Effector CD4-positive, alpha-beta T cell (primary cell): ENCODE measurements around the gene FRRS1.

Source experiments
- DNase-seq: peaks from one replicate; pipeline ENCODE4 v3.0.0-alpha.2; 2020

The FRRS1 gene

DNA sequence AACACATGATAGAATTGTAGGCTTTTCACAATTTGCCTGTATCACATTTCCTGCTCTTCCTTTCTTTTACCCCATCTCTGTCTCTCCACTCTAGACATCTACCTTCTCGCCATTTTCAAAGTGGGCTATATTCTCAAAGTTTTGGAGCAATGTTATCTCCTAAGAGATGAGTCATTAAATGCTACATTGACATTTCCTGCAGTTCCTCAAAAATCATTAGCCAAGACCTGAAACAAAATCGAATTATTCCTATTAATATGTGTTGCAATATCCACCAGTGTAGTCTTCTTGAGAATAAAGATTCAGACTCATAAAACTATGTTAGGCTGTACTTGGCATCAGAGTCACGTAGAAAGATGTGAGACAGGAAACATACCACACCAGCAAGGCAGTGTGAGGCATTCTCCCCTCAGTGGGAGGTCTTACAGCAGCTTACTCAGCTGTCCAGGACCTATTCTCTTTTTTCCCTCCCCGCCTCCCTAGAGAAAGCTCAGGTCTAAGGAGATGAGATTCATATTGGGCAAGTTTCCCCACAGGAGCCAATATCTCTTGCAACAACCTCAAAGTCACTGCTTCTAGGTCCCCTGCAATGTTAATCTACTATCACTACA, 38.8 kb downstream of the FRRS1 start:
- no peak for DNase-seq

DNA sequence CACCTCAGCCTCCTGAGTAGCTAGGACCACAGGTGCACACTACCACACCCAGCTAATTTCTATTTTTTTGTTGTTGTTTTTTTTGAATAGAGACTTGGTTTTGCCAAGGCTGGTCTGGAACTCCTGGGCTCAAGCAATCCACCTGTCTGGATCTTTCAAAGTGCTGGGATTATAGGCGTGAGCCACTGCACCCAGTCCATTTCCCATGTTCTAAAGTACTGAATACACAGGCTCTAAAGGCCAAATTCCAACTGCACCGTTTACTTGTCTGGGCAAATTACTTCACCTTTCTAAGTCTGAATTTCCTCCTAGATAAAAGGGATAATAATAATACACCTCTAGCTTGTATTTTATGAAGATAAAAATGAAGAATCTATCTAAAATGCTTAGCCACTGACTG, 39.6 kb downstream of the FRRS1 start:
- DNase-seq, result no peak

DNA sequence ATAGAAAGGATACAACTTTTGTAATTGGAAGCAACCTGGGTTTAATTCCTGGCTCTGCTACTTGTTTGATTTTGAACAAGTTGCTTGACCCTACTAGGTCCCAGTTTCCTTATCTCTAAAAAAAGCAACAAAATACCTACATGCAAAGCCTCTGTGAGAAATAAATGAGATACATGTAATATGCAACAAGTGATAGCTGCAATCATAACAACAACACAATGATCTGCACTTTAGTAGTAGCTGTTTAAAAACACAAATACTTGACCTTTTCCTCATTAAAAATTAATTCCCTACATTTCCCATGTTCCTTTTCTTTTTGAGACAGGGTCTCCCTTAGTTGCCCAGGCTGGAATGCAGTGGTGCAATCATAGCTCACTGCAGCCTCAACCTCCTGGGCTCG, 40.0 kb downstream of the FRRS1 start:
- no peak for DNase-seq

DNA sequence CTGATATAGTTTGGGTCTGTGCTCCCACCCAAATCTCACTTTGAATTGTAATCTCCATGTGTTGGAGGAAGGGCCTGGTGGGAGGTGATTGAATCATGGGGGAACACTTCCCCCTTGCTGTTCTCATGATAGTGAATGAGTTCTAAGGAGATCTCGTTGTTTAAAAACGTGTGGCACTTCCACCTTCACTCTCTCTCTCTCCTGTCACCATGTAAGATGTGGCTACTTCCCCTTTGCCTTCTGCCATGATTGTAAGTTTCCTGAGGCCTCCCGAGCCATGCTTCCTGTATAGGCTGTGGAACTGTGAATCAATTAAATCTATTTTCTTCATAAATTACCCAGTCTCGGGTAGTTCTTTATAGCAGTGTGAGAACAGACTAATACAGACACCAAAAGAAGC, 40.4 kb downstream of the FRRS1 start:
- DNase-seq, result no peak

DNA sequence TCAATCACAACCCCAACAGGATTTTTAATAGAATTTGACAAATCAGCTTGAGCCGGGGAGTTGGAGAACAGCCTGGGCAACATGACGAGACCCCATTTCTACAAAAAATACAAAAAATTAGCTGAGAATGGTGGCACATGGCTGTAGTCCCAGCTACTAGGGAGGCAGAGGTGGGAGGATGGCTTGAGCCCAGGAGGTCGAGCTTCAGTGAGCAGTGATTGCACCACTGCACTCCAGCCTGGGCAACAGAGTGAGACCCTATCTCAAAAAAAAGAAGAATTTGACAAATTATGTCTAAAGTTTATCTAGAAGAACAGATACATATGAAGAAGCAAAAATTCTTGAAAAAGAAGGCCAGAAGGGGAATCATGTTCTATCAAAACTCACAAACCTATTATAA, 43.2 kb downstream of the FRRS1 start:
- no peak for DNase-seq

DNA sequence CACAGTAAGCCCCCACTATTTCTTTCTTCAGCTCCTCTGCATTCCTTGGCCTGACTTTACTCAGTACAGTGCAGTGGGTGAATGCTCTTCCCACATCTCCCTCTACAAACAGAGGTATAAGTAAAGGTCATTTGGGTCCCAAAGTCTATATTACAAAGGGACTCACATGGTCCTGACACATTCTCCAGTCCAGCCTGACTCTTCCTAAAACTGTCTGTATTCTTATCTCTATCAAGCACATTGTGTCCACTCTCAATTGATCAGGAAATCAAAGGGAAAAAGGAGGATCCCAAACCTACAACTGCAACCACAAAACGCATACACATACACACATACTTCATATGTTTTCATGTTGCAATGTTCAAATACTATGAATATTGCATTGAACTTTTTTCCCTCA, 49.4 kb downstream of the FRRS1 start:
- no peak for DNase-seq

DNA sequence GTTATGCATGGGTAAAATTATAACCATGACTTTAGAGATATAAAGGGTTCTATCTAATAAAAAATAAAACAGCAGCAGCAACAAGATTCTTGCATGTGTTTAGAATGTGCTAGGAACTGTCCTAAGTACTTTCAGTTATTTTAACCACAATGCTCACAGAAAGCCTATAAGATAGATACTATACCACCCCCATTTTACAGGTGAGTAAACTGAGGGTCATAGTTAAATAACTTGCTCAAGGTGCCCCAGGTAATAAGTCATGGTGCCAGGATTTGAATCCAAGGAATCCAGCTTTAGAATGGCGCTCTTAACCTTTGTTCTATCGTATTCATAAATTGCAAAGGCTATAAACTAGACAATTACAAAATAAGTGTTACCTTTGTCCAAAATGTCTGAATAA, 53.4 kb downstream of the FRRS1 start:
- no peak for DNase-seq

DNA sequence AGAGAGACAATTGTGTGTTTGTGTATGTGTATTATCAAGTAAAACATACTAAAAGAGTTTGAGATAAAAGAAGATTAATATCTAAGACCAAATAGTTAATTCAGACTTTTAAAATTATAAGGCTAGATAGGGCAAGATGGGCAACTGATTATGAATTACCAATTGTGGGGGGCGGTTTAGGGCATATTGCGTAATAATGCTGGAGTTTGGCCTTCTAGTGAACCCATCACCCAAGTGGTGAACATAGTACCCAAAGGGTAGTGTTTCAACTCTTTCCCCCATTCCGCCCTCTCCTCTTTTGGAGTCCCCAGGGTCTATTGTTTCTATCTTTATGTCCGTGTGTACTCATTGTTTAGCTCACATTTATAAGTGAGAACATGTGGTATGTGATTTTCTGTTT, 55.4 kb downstream of the FRRS1 start:
- no peak for DNase-seq

DNA sequence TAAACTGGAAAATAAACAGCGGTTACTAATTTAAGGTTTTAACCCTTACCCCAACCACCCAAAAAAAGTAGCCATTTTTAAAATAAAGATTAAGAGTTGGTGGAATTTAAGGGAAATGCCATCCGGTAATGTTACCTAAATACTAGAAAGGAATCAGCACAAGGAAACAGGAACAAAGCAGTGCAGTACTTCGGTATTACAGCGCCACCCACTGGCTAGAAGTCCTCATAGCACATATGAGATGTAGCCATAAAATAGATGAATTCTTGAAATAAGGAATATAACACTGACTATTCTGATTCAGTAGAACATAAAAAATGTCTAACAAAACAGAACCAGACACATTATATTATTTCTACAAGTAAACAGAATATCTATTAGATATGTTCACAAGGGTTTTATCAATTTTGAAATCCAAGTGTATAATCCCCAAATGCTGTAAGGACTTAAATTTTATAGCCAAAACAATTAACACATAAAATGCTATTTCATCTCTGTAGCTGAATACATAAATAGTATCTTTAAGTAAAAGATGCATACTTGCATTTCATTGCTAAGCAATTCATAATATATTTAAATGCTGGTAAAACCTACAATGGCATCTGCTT, 58.8 kb downstream of the FRRS1 start:
- peak; percentile 30 for DNase-seq

DNA sequence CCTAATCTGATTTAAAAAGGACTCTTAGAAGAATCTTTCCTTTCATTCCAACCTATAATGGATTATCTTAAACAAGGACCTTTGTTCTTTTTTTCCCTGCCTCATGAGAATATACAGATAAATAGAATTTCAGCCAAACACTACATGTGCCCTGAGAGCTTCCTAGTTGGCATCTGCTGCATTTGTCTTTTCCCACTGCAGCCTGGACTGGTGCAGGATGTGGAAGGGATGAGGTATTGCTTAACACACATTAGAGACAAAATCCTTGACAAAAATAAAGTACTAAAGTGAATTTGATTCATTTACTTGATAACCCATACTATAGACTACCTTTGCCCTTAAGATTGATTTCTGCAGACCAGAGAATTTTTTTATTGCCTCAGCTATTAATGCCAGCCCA, 61.0 kb downstream of the FRRS1 start:
- DNase-seq, result no peak

DNA sequence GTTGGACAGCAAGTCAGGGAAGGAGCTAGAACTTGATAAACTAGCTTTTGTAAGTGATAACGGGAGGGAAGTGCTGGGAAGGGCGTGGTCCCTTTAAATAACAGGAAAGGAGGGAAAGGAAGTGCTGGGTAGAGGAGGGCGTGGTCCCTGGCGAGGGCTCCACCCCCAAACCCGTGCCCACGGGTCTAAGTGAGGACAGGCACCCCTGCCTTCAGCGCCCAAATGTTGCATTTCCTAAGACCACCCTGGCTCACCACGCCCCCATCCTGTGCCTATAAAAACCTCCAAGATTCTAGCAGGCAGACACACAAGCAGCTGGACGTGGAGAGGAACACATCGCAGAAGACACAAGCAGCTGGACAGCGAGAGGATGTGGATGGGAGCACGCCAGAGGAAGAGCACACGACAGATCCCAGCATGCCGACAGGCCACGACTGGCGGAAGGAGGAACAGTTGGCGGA, 62.0 kb downstream of the FRRS1 start:
- no peak for DNase-seq

DNA sequence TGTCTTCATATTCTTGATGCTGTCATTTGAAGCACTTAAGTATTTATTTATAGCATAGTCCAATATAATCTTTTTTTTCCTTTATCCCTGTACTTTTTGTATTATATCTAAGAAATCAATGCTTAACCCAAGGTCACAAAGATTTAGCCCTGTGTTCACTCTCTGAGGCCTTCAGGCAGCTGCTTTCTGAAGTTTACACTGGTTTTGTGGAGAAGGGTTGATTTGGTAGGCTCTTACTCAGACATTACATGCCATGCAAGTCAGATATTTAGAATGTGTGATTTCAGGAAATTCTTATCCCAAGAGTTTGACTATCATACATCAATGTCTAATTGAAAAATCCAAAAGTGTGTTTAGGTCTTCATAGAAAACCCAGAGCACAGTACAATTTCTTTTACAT, 64.2 kb downstream of the FRRS1 start:
- DNase-seq, result no peak

DNA sequence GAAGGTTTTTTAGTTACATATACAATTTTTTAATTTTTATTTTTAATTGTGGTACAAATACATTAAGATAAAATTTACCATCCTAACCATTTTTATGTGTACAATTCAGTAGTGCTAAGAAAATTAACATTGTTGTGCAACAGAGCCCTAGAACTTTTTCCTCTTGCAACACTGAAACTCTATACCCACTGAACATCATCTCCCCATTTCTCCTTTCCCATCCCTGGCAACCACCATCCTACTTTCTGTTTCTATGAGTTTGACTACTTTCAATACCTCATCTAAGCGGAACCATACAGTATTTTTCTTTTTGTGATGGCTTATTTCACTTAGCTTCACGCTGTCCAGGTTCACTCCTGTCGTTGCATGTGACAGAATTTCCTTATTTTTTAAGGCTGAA, 66.4 kb downstream of the FRRS1 start:
- DNase-seq, result no peak

DNA sequence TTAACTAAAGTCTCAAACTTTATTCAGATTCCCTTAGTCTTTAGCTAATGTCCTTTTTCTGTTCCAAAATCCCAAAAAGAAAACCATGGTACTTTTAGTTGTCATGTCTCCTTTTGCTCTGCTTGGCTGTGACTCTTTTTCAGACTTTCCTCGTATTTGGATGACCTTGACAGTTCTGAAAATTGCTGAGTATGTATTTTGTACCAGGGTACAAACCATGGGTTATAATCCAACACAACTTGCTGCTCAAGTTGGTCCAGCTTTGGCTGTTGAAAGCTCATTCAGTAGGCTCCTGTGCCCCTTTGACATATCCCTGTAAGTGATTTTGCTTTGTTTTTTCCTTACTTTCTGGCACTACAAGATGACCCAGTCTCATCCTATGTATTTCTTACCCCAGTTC, 68.9 kb downstream of the FRRS1 start:
- no peak for DNase-seq

DNA sequence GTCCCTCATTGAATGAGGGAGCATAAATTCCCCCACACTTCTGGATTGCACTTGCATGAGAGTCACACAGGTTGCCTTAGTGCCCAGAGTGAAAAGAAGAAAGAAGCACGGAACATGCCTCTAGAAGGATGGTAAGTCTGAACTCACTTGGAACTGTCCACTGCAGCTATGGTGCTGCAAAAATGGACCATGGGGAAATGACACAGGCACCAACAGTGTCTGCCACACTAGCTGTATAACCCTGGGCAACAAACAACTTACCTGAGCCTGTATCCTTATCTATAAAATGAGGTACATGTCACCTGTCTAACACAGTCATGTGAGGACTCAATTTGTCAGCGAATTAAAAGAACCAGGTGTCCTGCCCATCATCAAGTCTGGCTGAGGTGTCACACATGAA, 69.8 kb downstream of the FRRS1 start:
- no peak for DNase-seq

DNA sequence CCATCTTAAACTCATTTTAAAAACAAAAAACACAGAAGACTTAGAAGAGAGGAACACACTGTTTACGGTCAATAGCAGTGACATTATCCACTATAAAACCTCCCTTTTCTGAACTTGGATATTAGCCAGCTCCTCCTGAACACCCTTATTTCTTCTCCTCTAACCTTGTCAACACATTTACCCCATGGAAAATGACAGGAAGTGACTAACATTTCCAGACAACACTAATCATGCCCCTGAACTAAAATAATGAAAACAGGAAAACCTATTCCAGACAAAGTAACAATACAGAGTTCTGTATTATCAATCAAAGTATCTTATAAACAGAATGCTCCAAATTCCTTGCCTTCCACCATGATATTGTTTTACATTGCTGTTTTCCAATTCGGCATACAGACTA, 75.3 kb downstream of the FRRS1 start:
- DNase-seq, result no peak

DNA sequence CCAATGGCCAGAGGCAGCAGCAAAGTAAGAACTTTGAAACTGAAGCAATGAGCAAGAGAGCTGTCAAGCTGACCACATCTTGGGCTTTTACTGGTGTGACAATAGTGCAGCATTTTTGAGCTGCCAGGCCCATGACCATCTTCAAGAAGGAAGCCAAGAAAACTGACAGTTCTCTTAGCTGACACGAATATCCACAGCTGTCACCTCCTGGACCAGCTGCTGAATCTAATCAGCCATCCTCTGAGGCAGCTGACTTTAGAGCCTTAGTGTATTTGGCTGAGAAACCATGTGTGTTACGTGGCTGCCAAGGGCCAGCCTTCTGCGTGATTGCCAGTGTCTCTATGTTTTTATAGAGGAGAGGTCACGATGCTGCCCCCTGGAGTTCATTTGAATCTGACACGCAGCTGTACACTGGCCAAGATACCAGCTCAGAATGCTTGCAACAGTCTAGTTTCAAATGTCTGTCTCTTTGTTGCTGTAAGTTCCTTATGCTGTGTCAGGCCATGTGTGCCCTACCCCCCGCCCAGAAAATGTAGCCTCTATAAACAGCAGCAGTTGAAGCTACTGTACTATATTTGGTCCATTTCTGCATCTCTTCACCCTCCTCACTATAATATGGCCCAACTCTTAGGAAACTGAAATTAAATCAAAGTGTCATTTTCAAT, 80.8 kb downstream of the FRRS1 start:
- no peak for DNase-seq

DNA sequence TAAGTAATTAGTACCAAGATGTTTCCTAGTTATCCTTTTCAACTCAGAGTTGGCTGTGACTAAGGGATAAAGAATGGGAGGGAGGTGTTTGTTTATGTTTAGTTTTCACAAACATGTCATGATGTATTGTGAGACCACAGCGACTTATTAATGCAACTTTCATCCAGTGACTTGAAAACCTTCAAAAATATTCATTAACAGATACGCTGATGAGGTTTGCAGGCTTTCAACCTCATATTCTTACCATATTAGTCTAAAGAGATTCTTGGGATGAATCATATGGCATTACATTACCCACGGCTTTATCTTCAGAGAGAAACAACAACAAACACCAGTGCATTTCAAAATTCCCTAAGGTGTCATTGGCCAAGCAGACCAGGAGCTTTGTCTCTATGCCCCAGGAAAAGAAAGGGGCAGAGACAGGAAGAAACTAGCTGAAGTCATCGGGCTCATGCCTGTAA, 84.1 kb downstream of the FRRS1 start:
- DNase-seq, result no peak

DNA sequence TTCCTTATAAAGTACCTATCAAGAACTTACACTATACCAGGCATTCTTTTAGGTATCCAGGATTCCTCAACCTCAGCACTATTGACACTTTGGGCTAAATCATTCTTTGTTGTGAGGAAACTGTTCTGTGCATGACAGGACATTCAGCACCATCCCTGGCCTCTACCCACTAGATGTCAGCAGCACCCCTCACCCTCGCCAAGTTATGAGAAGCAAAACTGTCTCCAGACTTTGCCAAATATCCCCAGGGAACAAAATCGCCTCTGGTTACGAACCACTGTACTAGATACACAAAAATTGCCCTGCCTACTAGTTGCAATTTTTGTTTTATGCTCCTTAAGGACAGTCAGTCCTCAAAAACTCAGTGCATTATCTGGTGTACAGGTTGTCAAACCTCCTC, 84.9 kb downstream of the FRRS1 start:
- DNase-seq, result no peak

DNA sequence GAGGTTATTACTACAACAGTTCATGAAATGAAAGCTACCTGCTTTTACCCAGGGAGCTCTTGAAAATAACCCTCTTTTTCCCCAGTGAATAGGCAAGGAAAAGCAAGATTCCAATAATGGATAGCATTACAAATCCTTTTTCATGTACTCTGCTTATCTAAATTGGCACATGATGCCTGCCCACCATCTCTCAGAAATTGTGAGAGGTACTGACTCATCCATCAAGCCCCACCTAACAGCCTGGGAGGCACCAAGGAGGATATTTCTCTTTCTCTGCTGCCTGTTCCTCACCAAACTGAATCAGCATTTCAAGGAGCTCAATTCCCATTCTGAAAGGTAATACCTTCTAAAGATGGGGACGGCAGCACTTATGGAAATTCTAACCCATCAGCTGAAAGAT, 86.2 kb downstream of the FRRS1 start:
- no peak for DNase-seq

DNA sequence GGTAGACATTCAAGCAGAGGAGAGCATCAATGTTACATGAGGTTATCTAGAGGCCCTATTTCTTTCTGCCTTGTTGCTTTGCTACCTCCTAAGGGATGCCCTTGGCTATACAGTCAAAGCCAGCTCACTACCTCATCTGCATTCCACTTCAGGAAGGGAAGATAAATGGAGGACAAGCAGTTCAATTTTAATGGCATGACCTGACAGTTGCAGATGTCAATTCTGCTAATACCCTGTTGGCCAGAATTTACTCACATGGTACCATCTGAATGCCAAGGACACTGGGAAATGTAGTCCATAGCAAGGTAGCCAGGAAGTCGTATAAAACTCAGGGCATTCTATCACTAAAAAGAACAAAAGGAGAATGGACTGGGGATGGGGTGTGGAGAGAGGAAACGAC, 89.0 kb downstream of the FRRS1 start:
- no peak for DNase-seq

DNA sequence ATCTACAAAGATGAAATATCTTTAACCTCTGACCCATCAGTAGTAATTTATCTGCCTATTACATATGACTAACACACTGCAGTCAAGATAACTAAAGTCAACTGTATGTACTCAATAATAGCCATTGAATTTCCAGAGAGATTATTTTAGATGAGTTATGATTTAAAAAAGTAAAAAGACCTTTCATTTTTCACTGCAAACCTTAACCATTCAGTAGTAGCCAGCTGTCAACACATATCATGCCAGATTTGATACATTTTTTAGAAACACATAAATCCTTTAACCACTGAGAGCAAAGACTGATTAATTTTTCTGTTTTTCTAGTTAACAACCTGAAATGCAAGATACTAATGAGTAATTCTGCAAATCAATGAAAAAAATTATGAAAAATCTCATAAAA, 89.6 kb downstream of the FRRS1 start:
- DNase-seq, result no peak

DNA sequence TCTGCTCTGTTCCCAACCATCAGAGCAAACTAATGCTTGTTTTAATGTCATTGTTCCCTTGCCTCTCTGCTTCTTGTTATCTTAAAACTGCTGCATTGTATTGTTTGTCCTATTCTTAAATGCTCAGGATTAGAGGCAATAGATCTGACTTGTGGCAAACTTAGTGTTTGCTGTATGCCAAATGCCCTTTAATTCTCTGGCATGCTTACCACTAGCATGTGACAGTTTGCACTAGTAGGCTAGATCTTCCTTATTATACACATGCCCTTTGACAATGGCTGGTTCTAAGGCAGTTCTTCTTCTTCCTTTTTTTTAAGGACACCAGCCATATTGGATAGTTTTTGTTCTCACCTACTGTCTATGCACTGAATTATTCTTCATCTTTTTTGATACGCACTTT, 90.4 kb downstream of the FRRS1 start:
- no peak for DNase-seq

DNA sequence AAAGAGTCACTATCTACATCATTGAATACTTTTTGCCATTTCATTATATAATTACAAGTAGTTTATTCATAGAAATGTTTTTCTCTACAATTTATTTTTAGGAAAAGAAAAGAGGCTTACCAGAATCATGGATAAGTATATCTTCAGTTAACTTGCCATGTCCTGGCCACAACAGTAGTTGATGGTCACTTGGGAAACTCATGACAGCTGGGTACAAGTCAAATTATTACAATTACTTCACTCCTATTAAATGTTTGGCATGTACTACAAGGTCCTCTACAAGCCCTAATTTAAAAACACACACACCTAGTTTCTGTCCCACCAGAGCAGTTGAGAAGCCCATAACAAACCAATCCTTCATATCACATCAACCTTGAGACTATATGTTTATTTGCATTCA, 91.1 kb downstream of the FRRS1 start:
- no peak for DNase-seq
